SK-N-SH treated with all-trans-retinoic acid at 6 μM for 48 hours (cell line): ENCODE results near the gene C1orf56.

Experiments
- GLIS3 ChIP-seq: fragments of 250-450 bp; sonication (Bioruptor Pico); IDR thresholded peaks from 2 replicates; pipeline ENCODE4 v1.5.0; 2020; ENCODE audit warnings: mild to moderate bottlenecking, moderate library complexity
- POU6F1 ChIP-seq: fragments of 250-450 bp; sonication (Bioruptor Pico); IDR thresholded peaks from 2 replicates; pipeline ENCODE4 v1.8.0; 2021; ENCODE audit warnings: low read depth, mild to moderate bottlenecking, moderate library complexity, borderline replicate concordance
- ZNF70 ChIP-seq: fragments of 450-650 bp; formaldehyde crosslinking; IDR thresholded peaks from 2 replicates; pipeline ENCODE4 v1.5.0; 2020; ENCODE audit warnings: mild to moderate bottlenecking, moderate library complexity

- no peak for TF ChIP-seq POU6F1
- TF ChIP-seq GLIS3, result no peak
- TF ChIP-seq ZNF70, result no peak
Measured at GRCh38 chr1:151006327-151007052, 41.1 kb upstream of the C1orf56 start, which contains the start of gene MINDY1.
